Midbrain (tissue), 1 donor: ENCODE results near the gene IL17C.

Experiments used
- DNase-seq: peaks from one replicate; lab custom pipeline; 2025; lab: John Stamatoyannopoulos, UW

Gene IL17C

DNA sequence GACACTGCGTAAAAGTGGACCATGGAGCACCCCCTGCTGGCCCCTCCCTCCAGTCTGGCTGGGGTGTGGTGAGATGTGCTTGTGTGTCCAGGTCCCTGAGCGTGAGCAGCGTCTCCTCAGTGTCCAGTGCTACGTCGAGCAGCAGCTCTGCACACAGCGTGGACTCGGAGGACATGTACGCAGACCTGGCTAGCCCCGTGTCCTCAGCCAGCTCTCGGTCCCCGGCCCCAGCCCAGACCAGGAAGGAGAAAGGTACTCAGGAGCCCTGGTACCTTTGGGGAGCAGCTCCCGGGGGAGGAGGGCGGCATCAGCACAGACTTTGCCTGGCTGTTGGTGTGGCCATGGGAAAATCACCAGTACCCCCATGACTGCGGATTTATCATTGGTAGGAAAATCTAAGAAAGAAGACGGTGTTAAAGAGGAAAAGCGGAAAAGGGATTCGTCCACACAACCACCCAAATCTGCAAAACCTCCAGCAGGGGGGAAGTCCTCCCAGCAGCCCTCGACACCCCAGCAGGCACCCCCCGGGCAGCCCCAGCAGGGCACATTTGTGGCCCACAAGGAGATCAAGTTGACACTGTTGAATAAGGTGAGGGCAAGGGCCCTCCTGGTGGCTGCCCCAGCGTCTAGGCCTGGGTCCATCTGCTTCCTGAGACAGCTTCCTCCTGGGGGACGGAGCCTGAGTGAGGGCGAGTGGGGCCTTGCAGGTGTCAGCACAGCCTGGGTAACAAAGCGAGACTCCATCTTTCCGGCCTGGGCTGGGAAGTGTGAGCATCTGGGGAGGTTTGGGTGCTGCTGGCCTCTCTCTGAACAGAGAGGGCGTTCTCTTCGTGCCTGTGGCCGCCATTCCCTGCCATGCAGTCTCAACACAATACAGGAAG, 10.6 kb upstream of the IL17C start:
- DNase-seq, result no peak

DNA sequence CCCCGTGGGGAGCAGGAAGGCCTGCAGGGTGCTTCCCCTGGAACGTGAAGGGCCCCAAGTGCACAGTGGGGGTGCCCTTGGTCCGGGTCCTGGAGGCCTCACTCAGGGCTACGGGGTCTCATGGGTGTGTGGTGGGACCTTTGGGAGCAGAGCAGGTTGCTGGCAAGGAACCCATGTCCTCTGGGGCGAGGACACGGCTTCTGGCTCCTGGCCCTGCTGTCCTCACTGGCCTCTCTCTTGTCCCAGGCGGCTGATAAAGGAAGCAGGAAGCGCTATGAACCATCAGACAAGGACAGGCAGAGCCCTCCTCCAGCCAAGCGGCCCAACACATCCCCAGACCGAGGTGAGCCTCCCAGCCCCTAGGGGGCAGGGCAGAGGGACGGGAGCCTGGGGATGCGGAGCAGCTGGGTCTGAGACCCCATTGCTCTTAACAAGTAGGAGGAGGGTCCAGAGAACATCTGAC, 9.8 kb upstream of the IL17C start:
- DNase-seq, result no peak

DNA sequence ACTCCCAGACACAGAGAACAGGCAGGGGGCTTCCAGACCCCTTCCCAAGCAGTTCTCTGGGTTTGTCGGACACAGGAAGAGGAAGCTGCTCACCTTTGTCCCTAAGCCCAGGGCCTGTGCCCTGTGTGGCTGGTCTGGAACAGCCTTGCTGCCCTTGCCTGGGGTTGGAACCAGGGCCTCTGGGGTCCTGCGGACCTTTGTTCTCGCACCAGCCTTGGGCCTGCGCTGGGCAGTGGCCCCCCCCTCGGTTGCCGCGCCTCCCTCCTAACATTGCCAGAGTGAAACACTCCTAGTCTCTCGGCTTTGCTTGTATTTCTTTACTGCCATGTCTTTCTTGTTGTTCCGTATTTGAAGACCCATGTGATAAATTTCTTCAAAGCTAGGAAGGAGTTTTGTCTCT, 8.5 kb upstream of the IL17C start:
- DNase-seq, result no peak

DNA sequence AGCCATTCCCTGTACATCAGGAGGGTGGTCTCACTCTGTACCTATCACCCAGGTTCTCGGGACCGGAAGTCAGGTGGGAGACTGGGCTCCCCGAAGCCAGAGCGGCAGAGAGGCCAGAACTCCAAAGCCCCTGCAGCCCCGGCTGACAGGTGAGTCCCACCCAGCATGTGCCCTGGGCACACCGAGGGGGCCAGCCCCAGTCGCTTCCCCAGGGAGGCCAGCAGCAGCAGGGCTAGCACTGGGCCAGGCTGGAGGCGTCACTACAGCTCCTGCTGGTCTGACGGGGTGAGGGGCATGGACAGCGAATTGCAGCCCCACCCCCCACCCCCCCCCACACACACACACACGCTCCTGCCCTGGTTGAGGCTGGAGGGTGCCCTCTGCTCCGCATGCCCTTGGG, 7.9 kb upstream of the IL17C start:
- DNase-seq, result no peak

DNA sequence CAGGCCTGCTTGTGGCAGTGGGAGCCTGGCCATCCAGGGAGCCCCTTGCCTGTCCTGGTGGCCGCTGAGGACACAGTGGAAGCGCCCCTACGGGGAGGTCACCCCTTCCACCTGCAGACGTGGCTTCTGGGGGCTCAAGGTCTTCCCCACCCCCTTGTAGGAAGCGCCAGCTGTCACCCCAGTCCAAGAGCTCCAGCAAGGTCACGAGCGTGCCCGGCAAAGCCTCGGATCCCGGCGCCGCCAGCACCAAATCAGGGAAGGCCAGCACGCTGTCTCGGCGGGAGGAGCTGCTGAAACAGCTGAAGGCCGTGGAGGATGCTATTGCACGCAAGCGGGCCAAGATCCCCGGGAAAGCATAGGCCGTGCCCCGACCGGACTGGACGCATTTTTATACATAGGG, 7.4 kb upstream of the IL17C start:
- DNase-seq, result no peak

DNA sequence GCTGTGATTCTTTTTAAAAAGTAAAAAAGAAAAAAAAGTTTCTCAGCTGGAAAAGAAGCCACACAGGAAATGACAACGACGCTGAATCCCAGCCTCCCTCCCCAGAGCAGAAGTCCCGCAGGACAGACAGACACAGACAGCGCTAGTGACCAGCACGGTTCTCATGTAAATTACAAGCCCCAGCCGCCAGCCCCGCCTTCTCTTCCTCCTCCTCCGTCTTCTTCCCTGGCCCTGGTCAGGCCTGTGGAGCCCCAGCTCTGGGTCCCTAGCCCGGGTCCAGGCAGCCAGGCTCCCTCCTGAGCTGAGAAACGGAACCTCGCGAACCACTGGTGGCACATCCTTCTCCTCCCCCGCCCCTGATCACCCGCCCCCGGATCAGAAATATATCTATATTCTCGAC, 7.0 kb upstream of the IL17C start:
- no peak for DNase-seq

DNA sequence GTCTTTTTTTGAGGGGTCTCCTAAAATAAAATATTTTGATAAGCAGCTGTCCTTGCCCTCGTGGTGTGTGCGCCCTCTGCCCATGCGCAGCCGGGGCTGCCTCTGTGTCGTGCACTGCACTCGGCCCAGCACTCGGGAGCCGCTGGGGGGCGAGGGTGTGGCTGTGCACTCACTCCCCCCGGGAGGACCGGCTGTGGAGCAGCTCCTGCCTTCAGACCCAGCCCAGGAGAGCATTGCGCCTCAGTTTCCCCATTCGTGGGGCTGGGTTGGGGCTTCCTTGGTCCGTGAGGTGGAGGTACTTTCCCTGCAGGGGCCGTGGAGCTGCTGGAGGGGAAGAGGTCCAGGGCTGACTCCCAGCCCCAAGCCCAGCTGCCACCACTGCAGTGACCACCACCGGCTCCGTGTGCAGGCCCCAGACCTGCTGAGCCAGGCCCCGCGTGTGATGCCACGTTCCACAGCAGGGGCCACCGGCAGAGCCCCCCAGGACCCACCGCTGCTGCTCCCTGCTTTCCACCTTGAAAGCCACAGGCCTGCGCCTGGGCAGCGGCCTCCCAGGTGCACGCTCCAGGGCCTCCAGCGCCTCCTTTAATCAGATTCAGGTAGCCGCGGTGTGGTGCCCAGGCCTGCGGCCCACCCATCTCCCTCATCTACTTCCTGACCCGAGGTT, 6.3 kb upstream of the IL17C start:
- no peak for DNase-seq

DNA sequence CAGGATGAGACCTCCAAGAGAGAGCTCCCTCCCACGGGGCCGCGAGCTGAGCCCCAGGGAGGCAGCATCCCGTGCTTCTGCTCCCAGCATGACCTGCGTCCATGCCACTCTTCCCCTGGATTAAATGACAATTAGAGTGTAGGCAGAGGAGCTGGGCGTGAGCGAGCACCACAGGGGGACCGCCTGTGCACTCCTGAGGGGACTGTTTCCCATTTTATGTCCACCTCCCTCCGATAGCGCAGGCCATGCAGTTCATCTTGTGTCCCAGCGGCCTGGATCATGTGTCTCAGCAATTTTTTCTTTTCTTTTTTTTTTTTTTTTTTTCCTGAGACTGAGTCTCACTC, 5.8 kb upstream of the IL17C start:
- no peak for DNase-seq

DNA sequence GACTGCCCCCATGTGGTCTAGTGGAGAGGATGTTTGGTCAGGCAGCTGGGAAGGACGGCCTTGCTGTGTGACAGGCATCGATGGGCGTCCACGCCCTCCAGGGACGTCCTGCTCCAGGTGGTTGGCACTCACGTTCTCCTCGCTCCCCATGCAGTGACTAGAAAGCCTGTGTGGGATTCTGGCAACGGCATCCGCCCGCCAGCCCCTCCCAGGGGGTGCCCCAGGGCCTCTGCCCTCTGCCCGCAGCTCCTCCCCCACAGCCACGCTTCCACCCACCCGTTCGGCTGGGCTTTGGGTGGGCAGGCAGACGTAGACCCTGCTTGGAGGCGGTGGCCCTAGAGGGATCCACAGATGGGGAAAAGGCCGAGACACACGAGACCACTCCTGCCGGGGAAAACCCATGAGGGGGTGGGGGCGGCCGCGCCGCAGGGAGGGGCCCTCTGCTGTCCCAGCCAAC, 4.7 kb upstream of the IL17C start:
- DNase-seq, result no peak

DNA sequence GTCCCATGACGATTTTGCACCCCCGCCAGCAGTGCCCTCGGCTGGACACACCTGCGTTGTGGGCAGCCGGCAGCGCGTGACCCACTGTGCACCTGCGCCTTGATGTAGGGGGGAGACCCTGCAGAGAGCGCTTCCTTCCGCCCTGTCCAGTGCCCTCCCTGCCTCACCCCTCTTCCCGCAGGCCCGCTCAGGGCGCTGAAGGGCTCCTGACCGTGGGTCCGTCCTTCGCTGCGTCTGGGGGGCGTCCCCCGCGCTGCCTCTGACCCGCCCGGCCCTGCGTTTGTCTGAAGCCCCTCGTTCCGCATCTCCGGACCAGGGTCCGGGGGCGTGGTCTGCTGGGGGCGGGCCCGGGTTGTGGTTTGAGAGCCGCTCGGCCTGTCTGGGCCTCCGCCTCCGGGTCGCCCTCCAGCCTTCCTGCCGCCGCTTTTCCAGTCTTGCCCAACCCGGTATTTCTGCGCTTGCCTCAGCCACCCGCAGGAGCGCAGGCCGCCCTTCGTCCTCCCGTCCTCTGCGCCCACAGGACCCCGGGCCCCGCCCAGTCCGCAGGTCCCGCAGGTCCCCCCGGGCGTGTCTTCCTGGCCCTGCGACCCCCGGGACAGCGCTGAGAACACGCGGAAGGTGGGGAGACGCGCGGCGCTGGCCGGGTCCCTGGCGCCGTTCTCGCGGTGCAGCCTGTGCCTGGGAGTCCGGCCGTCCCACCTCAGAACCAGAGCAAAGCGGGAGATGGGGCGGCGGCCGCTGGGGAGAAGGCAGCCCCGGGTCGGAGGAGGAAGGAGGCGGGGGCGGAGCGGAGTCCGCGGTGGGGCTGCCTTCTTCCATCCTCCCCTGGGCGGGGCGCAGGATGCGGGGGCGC, 4.0 kb upstream of the IL17C start:
- no peak for DNase-seq

DNA sequence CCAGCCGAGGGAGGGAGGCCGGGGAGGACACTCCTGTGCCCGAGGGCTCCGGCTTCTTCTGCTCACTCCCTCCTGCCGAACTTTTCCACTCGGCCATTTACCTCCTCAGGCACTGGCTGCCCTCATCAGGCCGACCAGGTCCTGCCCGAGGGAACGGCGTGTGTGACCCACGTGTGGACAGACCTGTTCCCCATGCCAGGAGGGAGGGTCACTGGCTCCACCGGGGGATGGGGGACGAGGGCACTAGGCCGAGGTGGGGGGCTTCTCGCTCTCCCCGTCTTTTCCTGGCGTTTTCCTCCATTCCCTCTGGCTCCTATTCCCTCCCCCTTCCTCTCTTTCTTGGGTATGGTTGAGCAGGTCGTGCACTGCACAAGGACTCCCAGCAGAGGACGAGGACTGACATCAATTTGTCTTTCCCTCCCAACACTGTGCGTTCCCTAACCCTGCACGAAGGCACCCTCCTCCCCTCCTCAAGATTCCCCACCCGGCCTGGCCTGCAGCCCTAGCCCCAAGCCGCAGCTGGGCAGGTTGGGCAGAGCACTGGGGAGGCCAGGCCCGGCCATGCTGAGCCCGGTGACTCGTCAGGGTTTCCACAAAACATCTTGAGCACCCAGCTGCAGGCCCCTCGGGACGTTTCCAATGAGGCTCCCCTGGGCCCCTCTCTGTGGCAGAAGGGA, 3.2 kb upstream of the IL17C start:
- DNase-seq, result no peak

DNA sequence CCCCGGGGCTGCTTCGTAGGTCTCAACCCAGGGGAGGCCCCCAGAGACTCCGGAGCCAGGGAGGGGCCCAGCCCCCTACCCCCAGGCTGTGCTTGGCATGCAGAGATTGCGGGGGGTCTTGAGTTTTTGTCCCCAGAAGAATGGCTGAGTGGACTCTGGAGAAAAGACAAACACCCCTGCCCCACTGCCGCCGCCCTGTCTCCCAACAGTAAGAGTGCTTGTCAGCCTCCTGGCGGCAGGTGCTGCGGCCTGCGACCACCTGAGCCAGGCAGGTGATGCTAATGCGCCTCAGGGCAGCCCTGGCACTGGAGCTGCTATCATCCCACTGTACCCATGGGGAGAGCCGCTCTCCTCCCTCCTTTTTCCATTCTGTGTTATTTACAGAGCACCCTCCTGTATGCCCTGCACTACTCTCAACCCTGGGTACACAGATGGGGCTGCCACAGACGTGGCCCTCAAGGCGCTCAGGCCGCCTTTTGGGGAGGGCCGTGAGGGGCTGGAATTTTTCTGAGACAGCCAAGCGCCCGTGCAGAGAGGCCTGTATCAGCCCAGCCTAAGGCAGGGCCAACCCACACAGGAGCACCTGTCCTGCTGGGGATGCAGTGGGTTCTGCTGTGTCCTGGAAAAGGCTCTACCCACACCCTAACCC, 2.6 kb upstream of the IL17C start:
- DNase-seq, result no peak

DNA sequence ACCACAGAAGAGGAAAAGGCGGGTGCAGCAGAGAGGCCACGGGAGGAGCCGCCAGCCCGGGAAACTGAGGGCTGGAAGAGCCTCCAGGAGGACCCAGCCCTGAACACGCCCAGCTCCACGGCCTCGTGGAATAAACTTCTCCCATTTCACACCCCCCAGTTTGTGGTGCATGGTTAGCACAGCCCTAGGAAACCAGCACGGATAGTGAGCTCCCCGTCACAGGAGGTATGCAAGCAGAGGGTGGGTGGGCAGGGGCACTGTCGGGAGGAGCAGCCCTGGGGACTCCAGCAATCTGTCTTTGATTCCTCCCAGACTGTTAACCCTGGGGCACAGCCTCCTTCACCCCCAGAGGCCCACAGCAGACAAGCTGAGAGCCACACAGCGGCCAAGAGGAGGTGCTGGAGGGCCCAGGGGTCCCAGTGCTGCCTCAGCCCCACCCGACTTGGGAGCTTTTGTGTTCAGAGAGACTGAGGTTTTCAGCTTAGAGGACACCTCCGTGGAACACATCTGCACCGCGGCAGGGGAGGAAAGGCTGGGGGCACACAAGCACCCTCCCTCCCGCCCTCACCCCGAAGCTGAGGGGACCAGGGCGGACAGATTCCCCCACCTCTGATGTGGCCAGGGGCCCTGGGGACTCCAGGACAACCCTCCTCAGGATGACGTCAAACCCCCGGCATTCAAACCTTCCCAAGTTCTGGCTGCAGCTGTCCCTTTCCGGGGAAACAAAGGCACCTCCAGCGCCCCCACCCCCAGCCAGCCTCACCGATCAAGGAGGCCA, 1.7 kb upstream of the IL17C start:
- DNase-seq, result no peak

DNA sequence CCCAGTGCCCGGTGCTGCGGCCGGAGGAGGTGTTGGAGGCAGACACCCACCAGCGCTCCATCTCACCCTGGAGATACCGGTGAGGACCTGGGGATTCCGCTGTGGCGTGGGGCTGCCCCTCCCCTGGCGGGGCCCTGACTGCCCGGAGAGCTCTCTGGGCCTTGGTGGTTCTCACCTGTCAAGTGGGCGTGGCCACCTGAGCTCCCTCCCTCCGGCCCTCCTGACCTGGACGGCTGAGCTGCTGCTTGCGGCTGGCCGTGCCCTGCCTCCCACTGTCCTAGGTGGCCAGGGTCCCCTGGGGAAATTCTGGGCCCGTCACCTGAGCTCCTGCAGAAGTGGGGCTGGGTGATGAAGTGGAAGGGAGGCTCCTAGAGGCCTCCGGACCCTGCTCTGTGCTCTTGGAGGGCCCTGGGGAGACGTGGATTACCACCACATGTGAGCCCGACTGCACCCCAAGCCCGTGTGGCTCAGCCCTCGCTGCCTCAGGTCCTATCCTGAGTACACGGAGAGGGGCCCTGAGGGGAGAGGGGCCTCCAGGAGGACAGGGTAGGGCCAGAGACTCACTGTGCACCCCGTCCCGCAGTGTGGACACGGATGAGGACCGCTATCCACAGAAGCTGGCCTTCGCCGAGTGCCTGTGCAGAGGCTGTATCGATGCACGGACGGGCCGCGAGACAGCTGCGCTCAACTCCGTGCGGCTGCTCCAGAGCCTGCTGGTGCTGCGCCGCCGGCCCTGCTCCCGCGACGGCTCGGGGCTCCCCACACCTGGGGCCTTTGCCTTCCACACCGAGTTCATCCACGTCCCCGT, 1.1 kb downstream of the IL17C start:
- no peak for DNase-seq

DNA sequence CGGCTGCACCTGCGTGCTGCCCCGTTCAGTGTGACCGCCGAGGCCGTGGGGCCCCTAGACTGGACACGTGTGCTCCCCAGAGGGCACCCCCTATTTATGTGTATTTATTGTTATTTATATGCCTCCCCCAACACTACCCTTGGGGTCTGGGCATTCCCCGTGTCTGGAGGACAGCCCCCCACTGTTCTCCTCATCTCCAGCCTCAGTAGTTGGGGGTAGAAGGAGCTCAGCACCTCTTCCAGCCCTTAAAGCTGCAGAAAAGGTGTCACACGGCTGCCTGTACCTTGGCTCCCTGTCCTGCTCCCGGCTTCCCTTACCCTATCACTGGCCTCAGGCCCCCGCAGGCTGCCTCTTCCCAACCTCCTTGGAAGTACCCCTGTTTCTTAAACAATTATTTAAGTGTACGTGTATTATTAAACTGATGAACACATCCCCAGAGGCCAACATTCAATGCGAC, 1.7 kb downstream of the IL17C start:
- DNase-seq, result no peak

DNA sequence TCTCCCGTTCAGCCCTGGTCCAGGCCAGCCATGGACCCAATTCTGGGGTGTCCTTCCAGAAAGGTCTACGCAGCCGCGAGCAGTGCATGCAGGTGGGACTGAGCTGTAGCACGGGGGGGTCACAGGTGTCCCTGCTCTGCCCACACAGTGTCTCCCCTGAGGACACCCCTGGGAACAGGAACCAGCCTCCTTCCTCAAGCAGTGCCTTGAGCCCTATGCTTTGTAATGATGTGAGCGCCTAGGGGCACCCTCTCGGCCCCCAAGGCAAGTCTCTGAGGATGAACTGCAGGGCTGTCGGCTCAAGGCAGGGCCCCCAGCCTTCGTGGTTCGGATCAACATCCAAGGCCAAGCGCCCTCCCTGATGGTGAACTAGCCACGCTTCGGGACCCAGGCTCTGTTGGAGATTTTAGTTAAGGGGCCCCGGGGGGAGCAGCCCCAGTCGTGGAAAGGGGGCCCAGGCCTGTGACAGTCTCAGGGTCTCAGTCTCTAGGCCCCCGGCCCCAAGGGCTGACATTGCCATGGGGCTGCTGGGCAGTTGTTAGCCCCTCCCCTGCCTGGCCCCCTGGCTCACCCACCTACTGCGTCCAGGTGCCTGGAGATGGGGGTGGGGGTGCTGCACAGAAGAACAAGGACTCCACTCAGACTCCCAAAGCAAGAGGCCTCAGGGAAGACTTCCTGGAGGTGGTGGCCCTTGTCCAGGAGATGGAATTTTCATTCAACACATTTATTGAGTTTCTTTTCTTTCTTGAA, 2.3 kb downstream of the IL17C start:
- DNase-seq, result no peak

DNA sequence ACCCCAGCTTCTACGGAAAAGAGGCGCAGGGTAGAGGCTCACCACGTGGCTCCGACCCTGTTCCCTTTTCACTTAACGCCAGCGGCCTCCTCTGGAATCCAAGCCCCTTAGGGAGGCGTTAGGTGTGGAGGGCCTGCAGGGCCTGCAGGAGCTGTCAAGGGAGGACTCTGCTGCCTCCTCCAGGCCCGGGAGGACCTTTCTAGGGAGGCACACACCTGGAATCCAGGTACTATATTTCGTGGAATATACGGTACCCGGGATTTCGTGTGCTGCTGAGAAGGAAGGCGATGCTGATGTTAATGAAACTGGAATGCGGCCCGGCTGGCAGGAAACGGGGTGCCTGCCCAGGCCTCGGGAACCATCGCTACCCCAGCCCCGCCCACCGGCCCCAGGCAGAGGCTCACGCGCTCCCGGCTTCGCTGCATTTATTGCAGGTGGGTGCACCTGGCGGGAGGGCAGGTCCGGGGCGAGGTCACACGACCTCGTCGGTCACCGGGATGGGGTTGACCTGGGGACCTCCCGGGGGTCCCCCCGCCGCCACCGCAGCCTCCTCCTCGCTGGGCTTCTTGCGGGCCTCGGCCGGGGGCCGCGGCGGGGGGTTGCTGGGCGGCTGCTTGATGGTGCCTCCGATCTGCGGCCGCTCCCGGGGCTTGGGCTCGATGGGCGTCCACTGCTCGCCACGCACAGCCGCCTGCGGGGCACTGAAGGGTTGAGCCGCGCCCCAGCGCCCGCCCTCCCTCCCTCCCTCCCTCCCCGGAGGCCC, 4.7 kb downstream of the IL17C start:
- no peak for DNase-seq

DNA sequence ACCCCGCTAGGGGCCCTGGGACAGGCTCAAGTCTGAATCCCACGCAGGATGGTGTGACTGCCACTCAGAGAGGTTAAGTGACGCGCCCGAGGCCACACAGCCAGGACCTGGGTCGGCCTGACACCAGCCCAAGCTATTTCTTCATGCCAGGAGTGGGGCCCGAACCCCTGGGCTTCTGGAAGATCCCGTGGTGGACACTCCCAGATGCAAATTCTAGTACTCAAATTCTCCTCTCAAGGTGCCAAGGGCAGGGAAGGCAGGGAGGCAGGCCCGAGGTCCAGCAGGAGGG, 5.2 kb downstream of the IL17C start:
- DNase-seq, result no peak
